GM12878 (cell line): ENCODE data around the gene HIRIP3. TPM values are rescaled to one million over a fixed set of nuclear protein-coding genes. Genes with fewer than 3 reads are reported as not detected.

Experiments used
- CBX5 ChIP-seq: sonication (generic); IDR thresholded peaks from 2 replicates; pipeline ENCODE4 v1.6.1; 2016; ENCODE audit warnings: low read depth, moderate library complexity, mild to moderate bottlenecking, inconsistent platforms
- CHD2 ChIP-seq: IDR thresholded peaks from 2 replicates; pipeline ENCODE4 v1.6.1; 2011; ENCODE audit warnings: low read depth, low read length, improper control_type of control experiment, borderline replicate concordance
- E4F1 ChIP-seq: fragments of 450-650 bp; IDR thresholded peaks from 2 replicates; pipeline ENCODE4 v1.6.1; 2018; ENCODE audit warnings: borderline replicate concordance, mild to moderate bottlenecking; ENCODE audit not compliant: partially characterized antibody
- FOXK2 ChIP-seq: fragments of 450-650 bp; IDR thresholded peaks from 2 replicates; pipeline ENCODE4 v1.6.1; 2017; ENCODE audit warnings: mild to moderate bottlenecking, moderate library complexity
- HDGF ChIP-seq: fragments of 450-650 bp; IDR thresholded peaks from 2 replicates; pipeline ENCODE4 v1.6.1; 2016; ENCODE audit warnings: antibody characterized with exemption
- IKZF1 ChIP-seq: fragments of 450-650 bp; conservative IDR thresholded peaks from 2 replicates; pipeline ENCODE4 v1.6.1; 2017; ENCODE audit warnings: antibody characterized with exemption, mild to moderate bottlenecking
- JUND ChIP-seq: IDR thresholded peaks from 2 replicates; pipeline ENCODE4 v1.6.1; 2012; ENCODE audit warnings: low read depth, mild to moderate bottlenecking, low read length, improper control_type of control experiment, moderate library complexity
- MYB ChIP-seq: fragments of 150-350 bp; IDR thresholded peaks from 2 replicates; pipeline ENCODE4 v1.6.1; 2014; ENCODE audit warnings: mild to moderate bottlenecking, low read depth, low read length, borderline replicate concordance
- NR2F1 ChIP-seq: fragments of 450-650 bp; conservative IDR thresholded peaks from 2 replicates; pipeline ENCODE4 v1.6.1; 2017; ENCODE audit warnings: mild to moderate bottlenecking
- POLR2A ChIP-seq: IDR thresholded peaks from 2 replicates; pipeline ENCODE4 v1.6.1; 2011; ENCODE audit warnings: low read depth, mild to moderate bottlenecking, low read length
- POLR2AphosphoS2 ChIP-seq: IDR thresholded peaks from 2 replicates; pipeline ENCODE4 v1.6.1; 2011; ENCODE audit warnings: low read depth, mild to moderate bottlenecking, low read length, improper control_type of control experiment, moderate library complexity
- POLR2AphosphoS5 ChIP-seq: IDR thresholded peaks from 2 replicates; pipeline ENCODE4 v1.6.1; 2011; ENCODE audit warnings: mild to moderate bottlenecking, low read length, inconsistent platforms
- RAD21 ChIP-seq: IDR thresholded peaks from 2 replicates; pipeline ENCODE4 v1.6.1; 2011; ENCODE audit warnings: mild to moderate bottlenecking, low read depth, low read length, moderate library complexity; ENCODE audit not compliant: insufficient read depth
- RCOR1 ChIP-seq: conservative IDR thresholded peaks from 2 replicates; pipeline ENCODE4 v1.6.1; 2012; ENCODE audit warnings: low read depth, low read length, improper control_type of control experiment
- SKIL ChIP-seq: fragments of 450-650 bp; IDR thresholded peaks from 2 replicates; pipeline ENCODE4 v1.6.1; 2017; ENCODE audit warnings: mild to moderate bottlenecking, low read depth, inconsistent platforms; ENCODE audit not compliant: poor library complexity, severe bottlenecking
- SMAD5 ChIP-seq: IDR thresholded peaks from 2 replicates; pipeline ENCODE4 v1.6.1; 2016; ENCODE audit warnings: antibody characterized with exemption, low read depth
- TCF12 ChIP-seq: IDR thresholded peaks from 2 replicates; pipeline ENCODE4 v1.6.1; 2011; ENCODE audit warnings: low read depth, mild to moderate bottlenecking, low read length
- ZBTB33 ChIP-seq: fragments of 450-650 bp; IDR thresholded peaks from 2 replicates; pipeline ENCODE4 v1.6.1; 2017; ENCODE audit warnings: mild to moderate bottlenecking
- ZNF687 ChIP-seq: fragments of 450-650 bp; IDR thresholded peaks from 2 replicates; pipeline ENCODE4 v1.6.1; 2017; ENCODE audit warnings: mild to moderate bottlenecking, moderate library complexity
- ZSCAN29 ChIP-seq: fragments of 450-650 bp; IDR thresholded peaks from 2 replicates; pipeline ENCODE4 v1.6.1; 2017; ENCODE audit warnings: mild to moderate bottlenecking, moderate library complexity
- polyA plus RNA-seq, 11 experiments: library from polyadenylated mRNA; depleted of rRNA in 4 of 11; unstranded in 6 of 11; stranded (reverse) in 5 of 11; fragments of >200 nt; fragmentation: Nextera tagmentation in 4 of 11; fragmentation: Illumina TruSeq in 1 of 11; extraction: Ambion mirVana in 4 of 11; extraction: Trizol in 1 of 11; gene quantifications; 1 replicate in 1 of 11; 2 replicates in 10 of 11; pipeline versions ENCODE4 v1.2.1 to v1.2.3, GENCODE V29; 2011 to 2016; ENCODE audit warnings: inconsistent platforms in 2 of 11, missing spikeins in 2 of 11, low read depth in 1 of 11
- total RNA-seq, 4 experiments: library from RNA; depleted of rRNA in 3 of 4; stranded (reverse); fragments of >200 nt in 3 of 4; fragmentation: Illumina TruSeq in 1 of 4; extraction: Trizol in 1 of 4; gene quantifications; 2 replicates each; pipeline versions ENCODE4 v1.2.1 to v1.2.3, GENCODE V29; 2013 to 2021

HIRIP3 gene
- total and polyA plus RNA-seq, 10 of the 15 experiments (the other 5 are each of a cell fraction or from before 2014, with no cell fraction given), result 4.1 to 43.5 (median 23.9) TPM

- TF ChIP-seq ZNF687 (no peak; the same call in 1 of the 2 replicates), IKZF1 (peak; percentile 98), CBX5 (no peak), ZSCAN29 (no peak), POLR2A (peak; percentile 85), E4F1 (no peak), TCF12 (0 out of 2 replicates have a peak, but pooled peaks have one; percentile 13), POLR2AphosphoS5 (peak; percentile 83; the same call in 1 of the 2 replicates), MYB (no peak), SKIL (no peak), SMAD5 (peak; percentile 87), FOXK2 (no peak), RCOR1 (no peak), JUND (no peak), HDGF (peak; percentile 88), NR2F1 (no peak; the same call in 1 of the 2 replicates), RAD21 (no peak), CHD2 (no peak), ZBTB33 (peak; percentile 17; the same call in 1 of the 2 replicates), POLR2AphosphoS2 (0 out of 2 replicates have a peak, but pooled peaks have one; percentile 68)
Measured at GRCh38 chr16:29973384-29974246, 21.8 kb downstream of the HIRIP3 start, which contains the start of gene TAOK2 (continued).
